Measurements from ENCODE around the gene ATP11A.

DNA sequence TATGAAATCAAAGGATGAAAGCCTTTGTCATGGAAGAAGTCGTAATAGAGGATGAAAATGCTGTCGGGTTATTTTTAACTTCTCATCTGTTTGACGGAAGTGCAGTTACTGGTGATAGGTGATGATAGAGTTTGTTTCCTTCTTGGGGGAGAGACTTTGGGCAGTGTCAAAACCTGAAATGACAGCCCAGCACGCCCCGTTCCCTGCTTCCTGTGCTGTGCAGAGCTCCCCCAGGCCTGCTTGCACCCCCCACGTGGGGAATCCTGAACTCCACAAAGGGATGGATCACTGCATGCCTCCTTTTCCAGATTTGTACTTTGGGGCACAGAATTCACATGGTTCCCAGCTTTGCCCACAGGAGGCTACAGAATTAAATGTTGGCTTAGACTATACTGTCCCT is 102.7 kb downstream of the ATP11A start:
- TF ChIP-seq, protein P1, sequence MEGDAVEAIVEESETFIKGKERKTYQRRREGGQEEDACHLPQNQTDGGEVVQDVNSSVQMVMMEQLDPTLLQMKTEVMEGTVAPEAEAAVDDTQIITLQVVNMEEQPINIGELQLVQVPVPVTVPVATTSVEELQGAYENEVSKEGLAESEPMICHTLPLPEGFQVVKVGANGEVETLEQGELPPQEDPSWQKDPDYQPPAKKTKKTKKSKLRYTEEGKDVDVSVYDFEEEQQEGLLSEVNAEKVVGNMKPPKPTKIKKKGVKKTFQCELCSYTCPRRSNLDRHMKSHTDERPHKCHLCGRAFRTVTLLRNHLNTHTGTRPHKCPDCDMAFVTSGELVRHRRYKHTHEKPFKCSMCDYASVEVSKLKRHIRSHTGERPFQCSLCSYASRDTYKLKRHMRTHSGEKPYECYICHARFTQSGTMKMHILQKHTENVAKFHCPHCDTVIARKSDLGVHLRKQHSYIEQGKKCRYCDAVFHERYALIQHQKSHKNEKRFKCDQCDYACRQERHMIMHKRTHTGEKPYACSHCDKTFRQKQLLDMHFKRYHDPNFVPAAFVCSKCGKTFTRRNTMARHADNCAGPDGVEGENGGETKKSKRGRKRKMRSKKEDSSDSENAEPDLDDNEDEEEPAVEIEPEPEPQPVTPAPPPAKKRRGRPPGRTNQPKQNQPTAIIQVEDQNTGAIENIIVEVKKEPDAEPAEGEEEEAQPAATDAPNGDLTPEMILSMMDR (IDR thresholded peaks at IDR 0.05 in 2 of 3, conservative IDR thresholded peaks at IDR 0.05 in 1 of 3; ENCODE audit: borderline replicate concordance in 1 of 3, insufficient read depth in 1 of 3, low read depth in 2 of 3, low read length in 2 of 3): no peak
- TF ChIP-seq POLR2A (IDR thresholded peaks at IDR 0.05; ENCODE audit: borderline replicate concordance, extremely low read depth, insufficient read depth, insufficient read length) (no peak), EZH2 (IDR thresholded peaks at IDR 0.05) (no peak), SP1 (IDR thresholded peaks at IDR 0.05; ENCODE audit: low read depth) (no peak), CEBPB (IDR thresholded peaks at IDR 0.05; ENCODE audit: low read depth) (no peak), FOSL1 (IDR thresholded peaks at IDR 0.05; ENCODE audit: low read depth) (no peak), EGR1 (IDR thresholded peaks at IDR 0.05; ENCODE audit: low read depth) (no peak)

Data from HCT116 (cell line).